Neural cell (in vitro differentiated cells): ENCODE data around the gene SKA2. TPM values are rescaled to one million over a fixed set of nuclear protein-coding genes. Genes with fewer than 3 reads are reported as not detected.

Source experiments
- H2AFZ ChIP-seq: fragments of 200-600, 300-800 bp; sonication (generic), shearing (Covaris generic); 2 replicates; pipeline ENCODE4 v1.6.0; 2014; ENCODE audit warnings: low read depth, mild to moderate bottlenecking, antibody characterized with exemption, low read length, moderate library complexity
- H3F3A ChIP-seq: fragments of 200-600 bp; shearing (Covaris generic); 2 replicates; pipeline ENCODE4 v1.6.1; 2016; ENCODE audit warnings: mild to moderate bottlenecking, moderate library complexity, mixed read lengths, antibody characterized with exemption, low read length; ENCODE audit not compliant: insufficient read depth, poor library complexity, severe bottlenecking
- H3K27ac ChIP-seq: fragments of 200-600, 300-800 bp; sonication (generic), shearing (Covaris generic); 2 replicates; pipeline ENCODE4 v1.5.1; 2014; ENCODE audit warnings: mild to moderate bottlenecking, low read length, moderate library complexity
- H3K27me3 ChIP-seq: fragments of 300-800, 200-600 bp; sonication (generic), shearing (Covaris generic); 2 replicates; pipeline ENCODE4 v1.6.0; 2014; ENCODE audit warnings: mild to moderate bottlenecking, low read depth, low read length, moderate library complexity; ENCODE audit not compliant: insufficient read depth
- H3K36me3 ChIP-seq: fragments of 300-800, 200-600 bp; sonication (generic), shearing (Covaris generic); 2 replicates; pipeline ENCODE4 v1.5.1; 2014; ENCODE audit warnings: mild to moderate bottlenecking, antibody characterized with exemption, low read length, moderate library complexity; ENCODE audit not compliant: insufficient read depth
- H3K4me2 ChIP-seq: fragments of 300-800, 200-600 bp; sonication (generic), shearing (Covaris generic); 2 replicates; pipeline ENCODE4 v1.6.0; 2014; ENCODE audit warnings: mild to moderate bottlenecking, low read length
- H3K4me3 ChIP-seq: fragments of 300-800, 200-600 bp; sonication (generic), shearing (Covaris generic); 2 replicates; pipeline ENCODE4 v1.5.1; 2014; ENCODE audit warnings: mild to moderate bottlenecking, low read length, moderate library complexity
- H3K79me2 ChIP-seq: fragments of 200-600 bp; shearing (Covaris generic); replicated peaks from 2 replicates; pipeline ENCODE4 v1.6.0; 2014; ENCODE audit warnings: mild to moderate bottlenecking, low read length, moderate library complexity; ENCODE audit not compliant: insufficient read depth
- H3K9ac ChIP-seq: fragments of 300-800, 200-600 bp; sonication (generic), shearing (Covaris generic); 2 replicates; pipeline ENCODE4 v1.6.1; 2016; ENCODE audit warnings: mild to moderate bottlenecking, low read length, mixed read lengths
- H3K9me2 ChIP-seq: fragments of 200-600 bp; shearing (Covaris generic); 2 replicates; pipeline ENCODE4 v1.6.1; 2016; ENCODE audit warnings: mild to moderate bottlenecking, low read length, mixed read lengths; ENCODE audit not compliant: insufficient read depth
- H3K9me3 ChIP-seq: fragments of 200-600, 300-800 bp; sonication (generic), shearing (Covaris generic); 2 replicates; pipeline ENCODE4 v1.6.1; 2016; ENCODE audit warnings: mild to moderate bottlenecking, mixed run types, low read length, moderate library complexity, mixed read lengths
- H4K20me1 ChIP-seq: fragments of 200-600 bp; shearing (Covaris generic); 2 replicates; pipeline ENCODE4 v1.6.1; 2016; ENCODE audit warnings: mild to moderate bottlenecking, mixed run types; ENCODE audit not compliant: insufficient read depth
- CTCF ChIP-seq: fragments of 450-650 bp; IDR thresholded peaks from 2 replicates; pipeline ENCODE4 v1.5.1; 2014; ENCODE audit warnings: antibody characterized with exemption, mild to moderate bottlenecking, moderate library complexity; ENCODE audit not compliant: poor library complexity, severe bottlenecking
- EP300 ChIP-seq: fragments of 450-650 bp; conservative IDR thresholded peaks from 2 replicates; pipeline ENCODE4 v1.6.1; 2014; ENCODE audit warnings: antibody characterized with exemption, mild to moderate bottlenecking, moderate library complexity; ENCODE audit not compliant: poor library complexity, severe bottlenecking
- EZH2 ChIP-seq: fragments of 200-600, 300-800 bp; shearing (Covaris generic), sonication (generic); IDR thresholded peaks from 2 replicates; pipeline ENCODE4 v1.6.1; 2014; ENCODE audit warnings: antibody characterized with exemption, low read length, borderline replicate concordance, mild to moderate bottlenecking; ENCODE audit not compliant: insufficient read depth, poor library complexity, severe bottlenecking
- MXI1 ChIP-seq: fragments of 450-650 bp; conservative IDR thresholded peaks from 2 replicates; pipeline ENCODE4 v1.6.1; 2014; ENCODE audit warnings: antibody characterized with exemption, mild to moderate bottlenecking; ENCODE audit not compliant: poor library complexity, severe bottlenecking
- POLR2AphosphoS5 ChIP-seq: IDR thresholded peaks from 2 replicates; pipeline ENCODE4 v1.6.1; 2012
- RAD21 ChIP-seq: fragments of 450-650 bp; conservative IDR thresholded peaks from 2 replicates; pipeline ENCODE4 v1.6.1; 2014; ENCODE audit warnings: antibody characterized with exemption, mild to moderate bottlenecking, moderate library complexity
- REST ChIP-seq: IDR thresholded peaks from 2 replicates; pipeline ENCODE4 v1.6.1; 2012; ENCODE audit warnings: borderline replicate concordance
- SMC3 ChIP-seq: fragments of 450-650 bp; conservative IDR thresholded peaks from 2 replicates; pipeline ENCODE4 v1.6.1; 2014; ENCODE audit warnings: antibody characterized with exemption, mild to moderate bottlenecking, moderate library complexity; ENCODE audit not compliant: poor library complexity
- TAF1 ChIP-seq: IDR thresholded peaks from 2 replicates; pipeline ENCODE4 v1.6.1; 2012; ENCODE audit warnings: low read depth
- polyA plus RNA-seq: library from polyadenylated mRNA; depleted of rRNA; stranded (reverse); fragments of >200 nt; gene quantifications from 2 replicates; pipeline ENCODE4 v1.2.3, GENCODE V29; 2014

SKA2 gene
- polyA plus RNA-seq, 1 donor from 2014 or later = 336 TPM

- Histone ChIP-seq H3K9me3 (no peaks in the 10 kb centered on the region), H3K4me3 (no peak overlapping the region), H3K9ac (no peak overlapping the region), H3K27ac (no peak overlapping the region), H3F3A (peaks cover 6% of the 10 kb centered on the region), H3K4me2 (no peak overlapping the region), H4K20me1 (no peaks in the 10 kb centered on the region), H3K9me2 (no peaks in the 10 kb centered on the region), H2AFZ (no peak overlapping the region), H3K79me2 (peaks cover 28% of the 10 kb centered on the region), H3K27me3 (no peaks in the 10 kb centered on the region), H3K36me3 (peaks cover 7% of the 10 kb centered on the region)
- no peak for TF ChIP-seq EP300
- no peak for TF ChIP-seq TAF1
- no peak for TF ChIP-seq CTCF
- no peak for TF ChIP-seq MXI1
- no peak for TF ChIP-seq RAD21
- TF ChIP-seq SMC3 = no peak
- TF ChIP-seq EZH2 = no peak
- no peak for TF ChIP-seq POLR2AphosphoS5
- TF ChIP-seq REST = no peak
Observed at GRCh38 chr17:59101178-59101577, 53.8 kb downstream of the SKA2 start.

- Histone ChIP-seq H3K27me3 (no peaks in the 10 kb centered on the region), H3K36me3 (peaks cover 7% of the 10 kb centered on the region), H4K20me1 (no peaks in the 10 kb centered on the region), H3K27ac (no peak overlapping the region), H3K4me2 (no peak overlapping the region), H2AFZ (no peak overlapping the region), H3K79me2 (peaks cover 9% of the 10 kb centered on the region), H3K9me3 (no peaks in the 10 kb centered on the region), H3K9me2 (no peaks in the 10 kb centered on the region), H3K9ac (no peak overlapping the region), H3F3A (no peaks in the 10 kb centered on the region), H3K4me3 (no peak overlapping the region)
- TF ChIP-seq POLR2AphosphoS5 = no peak
Observed at GRCh38 chr17:59097876-59098275, 57.1 kb downstream of the SKA2 start.

- no peak overlapping the region for H2AFZ ChIP-seq
- no peaks in the 10 kb centered on the region for H4K20me1 ChIP-seq
- TF ChIP-seq EP300 (no peak), MXI1 (no peak), RAD21 (no peak), SMC3 (no peak), CTCF (no peak), REST (no peak), POLR2AphosphoS5 (no peak), EZH2 (no peak)
- H3K4me2 ChIP-seq = no peak overlapping the region
- no peaks in the 10 kb centered on the region for H3K27me3 ChIP-seq
- H3K9me3 ChIP-seq = no peaks in the 10 kb centered on the region
- no peaks in the 10 kb centered on the region for H3K9me2 ChIP-seq
- peaks cover 4% of the 10 kb centered on the region for H3K36me3 ChIP-seq
- H3K27ac ChIP-seq = no peak overlapping the region
- no peak overlapping the region for H3K4me3 ChIP-seq
- peaks cover 3% of the 10 kb centered on the region for H3K79me2 ChIP-seq
- H3F3A ChIP-seq = no peaks in the 10 kb centered on the region
- H3K9ac ChIP-seq = no peak overlapping the region
Observed at GRCh38 chr17:59094861-59095530, 60.0 kb downstream of the SKA2 start.
